CD4-positive, alpha-beta T cell (primary cell): ENCODE results near the gene CPN2. TPM values are rescaled to one million over a fixed set of nuclear protein-coding genes. Genes with fewer than 3 reads are reported as not detected.

Experiments used
- ATAC-seq: fragments of 200-7000 bp; cut with Tn5 transposase; one replicate; pipeline ENCODE4 v1.10.0; 2022; ENCODE audit warnings: mild to moderate bottlenecking; ENCODE audit not compliant: poor library complexity
- CTCF ChIA-PET: fragments of 350-600 bp; sonication (Branson Sonifier 250); formaldehyde crosslinking; loops from one replicate; lab custom pipeline; 2021; ENCODE audit warnings: antibody characterized with exemption, inconsistent platforms; lab: Charles Lee
- POLR2A ChIA-PET: fragments of 350-600 bp; sonication (Branson Sonifier 250); formaldehyde crosslinking; loops from one replicate; lab custom pipeline; 2021; ENCODE audit warnings: antibody characterized with exemption, inconsistent platforms; lab: Charles Lee
- DNase-seq, 14 experiments: peaks; one replicate each; pipeline ENCODE4 v3.0.0-alpha.2; 2013 to 2020; ENCODE audit warnings: mixed read lengths in 2 of 14
- H3K27ac ChIP-seq, 2 donors: one replicate each; pipeline versions ENCODE4 v1.5.1 to v1.7.0; 2013; ENCODE audit warnings: low read length in 2 of 2, low read depth in 1 of 2, mild to moderate bottlenecking in 1 of 2
- H3K27me3 ChIP-seq, 2 experiments: 1 replicate in 1 of 2; 2 replicates in 1 of 2; pipeline versions ENCODE4 v1.6.1 to v1.7.0; 2013; ENCODE audit warnings: low read length in 2 of 2, control low read depth in 1 of 2, mild to moderate bottlenecking in 1 of 2, moderate library complexity in 1 of 2; ENCODE audit not compliant: insufficient read depth in 2 of 2, control insufficient read depth in 1 of 2
- H3K36me3 ChIP-seq: one replicate; pipeline ENCODE4 v1.6.1; 2013; ENCODE audit warnings: low read length, control low read depth; ENCODE audit not compliant: insufficient read depth
- H3K4me1 ChIP-seq: one replicate; pipeline ENCODE4 v1.6.1; 2013; ENCODE audit warnings: low read length, control low read depth; ENCODE audit not compliant: insufficient read depth
- H3K4me3 ChIP-seq: one replicate; pipeline ENCODE4 v1.5.1; 2013; ENCODE audit warnings: mild to moderate bottlenecking, low read length, moderate library complexity
- H3K9me3 ChIP-seq, 2 experiments: 1 replicate in 1 of 2; 2 replicates in 1 of 2; pipeline versions ENCODE4 v1.6.1 to v1.7.0; 2013; ENCODE audit warnings: low read length in 2 of 2, mild to moderate bottlenecking in 2 of 2, control low read depth in 1 of 2, moderate library complexity in 1 of 2; ENCODE audit not compliant: control insufficient read depth in 1 of 2, insufficient read depth in 1 of 2
- H3K27ac Mint-ChIP-seq: one replicate; pipeline ENCODE4 v1.8.0; 2020; ENCODE audit warnings: mixed read lengths
- H3K27me3 Mint-ChIP-seq: one replicate; pipeline ENCODE4 v1.8.0; 2021; ENCODE audit warnings: mixed read lengths
- H3K36me3 Mint-ChIP-seq: one replicate; pipeline ENCODE4 v1.8.0; 2021; ENCODE audit warnings: low read depth, mixed read lengths
- H3K4me1 Mint-ChIP-seq: one replicate; pipeline ENCODE4 v1.8.0; 2021; ENCODE audit warnings: low read depth, mixed read lengths
- H3K4me3 Mint-ChIP-seq: one replicate; pipeline ENCODE4 v1.8.0; 2020; ENCODE audit warnings: mild to moderate bottlenecking, mixed read lengths
- H3K9me3 Mint-ChIP-seq: one replicate; pipeline ENCODE4 v1.8.0; 2020; ENCODE audit warnings: mixed read lengths
- CTCF ChIP-seq: fragments of 200-600 bp; IDR thresholded peaks from one replicate; pipeline ENCODE4 v1.8.0; 2022; ENCODE audit warnings: antibody characterized with exemption, mild to moderate bottlenecking
- intact Hi-C, 2 experiments: fragments of 100-400 bp; cut with DNase I in 1 of 2; cut with micrococcal nuclease in 1 of 2; formaldehyde crosslinking; loops; one replicate each; pipeline versions ENCODE4 v1.15.1 to v1.9.0; 2023 to 2025; cut with DNase I, micrococcal nuclease
- total RNA-seq, 174 experiments: library from RNA in 2 of 174; stranded (reverse) in 2 of 174; gene quantifications; one replicate each; pipeline ENCODE4 v1.2.3 and lab custom pipeline; 2021 to 2026

Gene CPN2
- total RNA-seq, 2 experiments from 2014 or later: not detected

- Mint-ChIP-seq H3K4me1 (no peaks in the 10 kb centered on the region), H3K4me3 (no peak overlapping the region), H3K27me3 (peaks cover 12% of the 10 kb centered on the region), H3K27ac (no peak overlapping the region), H3K36me3 (no peaks in the 10 kb centered on the region), H3K9me3 (no peaks in the 10 kb centered on the region)
- H3K4me1 ChIP-seq: no peaks in the 10 kb centered on the region
- no peak overlapping the region for H3K27ac ChIP-seq
- intact Hi-C loops: no loop called here
- peaks cover 4% of the 10 kb centered on the region in 2 experiments for H3K27me3 ChIP-seq
- ChIA-PET POLR2A (no interaction called here), CTCF (no interaction called here)
- TF ChIP-seq CTCF: no peak
- peaks cover 0 to 4% of the 10 kb centered on the region in 2 experiments for H3K9me3 ChIP-seq
- DNase-seq: no peak
- no peaks in the 10 kb centered on the region for H3K36me3 ChIP-seq
- no peak for ATAC-seq
- H3K4me3 ChIP-seq: no peak overlapping the region
Measured at GRCh38 chr3:194292331-194292730, 58.8 kb downstream of the CPN2 start.

Other genes with a start within 250 kb of the CPN2 start
- 1 to 10 TPM in 1 of 2 experiments, under 1 TPM in 1; 0.89 to 1.5 TPM for gene HES1, start 215.2 kb downstream of the CPN2 start, total RNA-seq
- gene LRRC15, start 18.4 kb upstream of the CPN2 start, total RNA-seq: not detected
- 1 to 10 TPM; 3.3 TPM for gene GP5, start 47.9 kb upstream of the CPN2 start, total RNA-seq
- 10 to 100 TPM; 46.5 to 52.7 TPM for gene ATP13A3, start 135.7 kb upstream of the CPN2 start, total RNA-seq